Measurements from ENCODE around the gene CFAP97. TPM values are rescaled to one million over a fixed set of nuclear protein-coding genes. Genes with fewer than 3 reads are reported as not detected.

CFAP97 gene
- total and polyA plus RNA-seq, 9 of the 15 experiments (the other 6 are each of a cell fraction or from before 2014, with no cell fraction given): 17.3 to 57.8 (median 44.4) TPM

DNA sequence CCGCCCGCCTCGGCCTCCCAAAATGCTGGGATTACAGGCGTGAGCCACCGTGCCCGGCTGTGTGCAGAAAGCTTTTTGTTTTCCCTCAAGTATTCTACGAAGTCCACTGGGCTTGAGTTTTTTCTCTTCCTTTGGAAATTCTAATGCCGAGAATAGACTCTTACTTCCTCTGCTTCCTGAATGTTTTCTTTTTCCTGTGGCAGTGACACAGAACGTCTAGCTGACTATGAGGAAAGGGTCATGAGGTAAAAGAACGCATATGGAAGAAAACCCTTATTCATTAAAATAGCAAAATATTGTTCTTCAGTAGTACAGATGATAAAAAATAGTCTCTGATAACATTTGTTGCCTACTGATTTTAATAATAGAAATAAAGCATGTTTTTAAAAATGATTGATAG is 65.6 kb downstream of the CFAP97 start:
- H4K20me1 ChIP-seq (replicated peaks; ENCODE audit: control insufficient read depth, insufficient read depth, low read length): no peaks in the 10 kb centered on the region
- H3K9ac ChIP-seq (ENCODE audit: insufficient read depth in 1 of 2, low read depth in 2 of 2, low read length in 2 of 2): no peak overlapping the region
- no peak overlapping the region for H3K4me2 ChIP-seq (ENCODE audit: insufficient read depth, low read length)
- POLR2A ChIA-PET: interaction anchor here (1.2 kb wide), 1 partner anchor 109 kb away, joined by 3 read pairs; no protein-coding TSS in a partner anchor
- DNase-seq (ENCODE audit: extremely low read depth in 1 of 4, low spot score in 3 of 4) (no peak), ATAC-seq (no peak), FAIRE-seq (no peak)
- no peaks in the 10 kb centered on the region for H3K9me3 ChIP-seq (replicated peaks; ENCODE audit: control insufficient read depth, insufficient read depth, low read depth, low read length)
- BruUV-seq (replicated peaks): no TSS peak
- no peak overlapping the region for H3K4me3 ChIP-seq
- H3K27me3 ChIP-seq (ENCODE audit: control insufficient read depth in 2 of 2, insufficient read depth in 2 of 2, low read length in 2 of 2): no peaks in the 10 kb centered on the region; a peak in 1 of 5 replicates
- 54% methylated on average over 10 of the region's 10 CpGs for WGBS (ENCODE audit: insufficient coverage, low coverage, missing lambda C conversion rate)
- H2AFZ ChIP-seq (ENCODE audit: low read depth, low read length): no peak overlapping the region
- H3K4me1 ChIP-seq (replicated peaks in 1 of 2; ENCODE audit: control insufficient read depth in 2 of 2, insufficient read depth in 2 of 2, low read length in 2 of 2): peaks cover 3 to 11% of the 10 kb centered on the region in 2 experiments; a peak in 4 of 5 replicates
- H3K79me2 ChIP-seq (ENCODE audit: control insufficient read depth, insufficient read depth, low read length): no peaks in the 10 kb centered on the region
- no peaks in the 10 kb centered on the region for H3K9me1 ChIP-seq (ENCODE audit: control insufficient read depth, insufficient read depth, low read length)
- TF ChIP-seq, protein P1, sequence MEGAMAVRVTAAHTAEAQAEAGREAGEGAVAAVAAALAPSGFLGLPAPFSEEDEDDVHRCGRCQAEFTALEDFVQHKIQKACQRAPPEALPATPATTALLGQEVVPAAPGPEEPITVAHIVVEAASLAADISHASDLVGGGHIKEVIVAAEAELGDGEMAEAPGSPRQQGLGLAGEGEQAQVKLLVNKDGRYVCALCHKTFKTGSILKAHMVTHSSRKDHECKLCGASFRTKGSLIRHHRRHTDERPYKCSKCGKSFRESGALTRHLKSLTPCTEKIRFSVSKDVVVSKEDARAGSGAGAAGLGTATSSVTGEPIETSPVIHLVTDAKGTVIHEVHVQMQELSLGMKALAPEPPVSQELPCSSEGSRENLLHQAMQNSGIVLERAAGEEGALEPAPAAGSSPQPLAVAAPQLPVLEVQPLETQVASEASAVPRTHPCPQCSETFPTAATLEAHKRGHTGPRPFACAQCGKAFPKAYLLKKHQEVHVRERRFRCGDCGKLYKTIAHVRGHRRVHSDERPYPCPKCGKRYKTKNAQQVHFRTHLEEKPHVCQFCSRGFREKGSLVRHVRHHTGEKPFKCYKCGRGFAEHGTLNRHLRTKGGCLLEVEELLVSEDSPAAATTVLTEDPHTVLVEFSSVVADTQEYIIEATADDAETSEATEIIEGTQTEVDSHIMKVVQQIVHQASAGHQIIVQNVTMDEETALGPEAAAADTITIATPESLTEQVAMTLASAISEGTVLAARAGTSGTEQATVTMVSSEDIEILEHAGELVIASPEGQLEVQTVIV (CRISPR knock-in tag; IDR thresholded peaks at IDR 0.05; ENCODE audit: borderline replicate concordance): no peak
- TF ChIP-seq ZNF23 (CRISPR knock-in tag; IDR thresholded peaks at IDR 0.05): no peak
- TF ChIP-seq SRSF1 (IDR thresholded peaks at IDR 0.05; ENCODE audit: low read depth, low read length): no peak
- TF ChIP-seq NR3C1 (CRISPR knock-in tag; IDR thresholded peaks at IDR 0.05): no peak
- TF ChIP-seq ELF4 (CRISPR knock-in tag; IDR thresholded peaks at IDR 0.05): no peak
- TF ChIP-seq ESRRA (IDR thresholded peaks at IDR 0.05; ENCODE audit: borderline replicate concordance, low read depth): no peak
- TF ChIP-seq EP300 (IDR thresholded peaks at IDR 0.05; ENCODE audit: low read length): no peak
- TF ChIP-seq CEBPG (CRISPR knock-in tag; IDR thresholded peaks at IDR 0.05): no peak
- TF ChIP-seq CEBPG (tag; conservative IDR thresholded peaks at IDR 0.05 in 1 of 2, IDR thresholded peaks at IDR 0.05 in 1 of 2): no peak
- TF ChIP-seq ZNF134 (CRISPR knock-in tag; conservative IDR thresholded peaks at IDR 0.05): no peak
- no peak for TF ChIP-seq HMGN3 (IDR thresholded peaks at IDR 0.05; ENCODE audit: borderline replicate concordance, extremely low read depth, insufficient read length, low read depth, low read length)
- TF ChIP-seq YBX1 (IDR thresholded peaks at IDR 0.05): no peak
- TF ChIP-seq TBL1XR1 (IDR thresholded peaks at IDR 0.05; ENCODE audit: low read length in 2 of 2): no peak
- TF ChIP-seq RFX7 (CRISPR knock-in tag; IDR thresholded peaks at IDR 0.05): no peak
- TF ChIP-seq ZNF778 (CRISPR knock-in tag; IDR thresholded peaks at IDR 0.05): no peak
- TF ChIP-seq, protein P2, sequence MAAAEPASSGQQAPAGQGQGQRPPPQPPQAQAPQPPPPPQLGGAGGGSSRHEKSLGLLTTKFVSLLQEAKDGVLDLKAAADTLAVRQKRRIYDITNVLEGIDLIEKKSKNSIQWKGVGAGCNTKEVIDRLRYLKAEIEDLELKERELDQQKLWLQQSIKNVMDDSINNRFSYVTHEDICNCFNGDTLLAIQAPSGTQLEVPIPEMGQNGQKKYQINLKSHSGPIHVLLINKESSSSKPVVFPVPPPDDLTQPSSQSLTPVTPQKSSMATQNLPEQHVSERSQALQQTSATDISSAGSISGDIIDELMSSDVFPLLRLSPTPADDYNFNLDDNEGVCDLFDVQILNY (CRISPR knock-in tag; IDR thresholded peaks at IDR 0.05): no peak
- no peak for TF ChIP-seq RBFOX2 (IDR thresholded peaks at IDR 0.05; ENCODE audit: low read depth, low read length)
- TF ChIP-seq, protein P3, sequence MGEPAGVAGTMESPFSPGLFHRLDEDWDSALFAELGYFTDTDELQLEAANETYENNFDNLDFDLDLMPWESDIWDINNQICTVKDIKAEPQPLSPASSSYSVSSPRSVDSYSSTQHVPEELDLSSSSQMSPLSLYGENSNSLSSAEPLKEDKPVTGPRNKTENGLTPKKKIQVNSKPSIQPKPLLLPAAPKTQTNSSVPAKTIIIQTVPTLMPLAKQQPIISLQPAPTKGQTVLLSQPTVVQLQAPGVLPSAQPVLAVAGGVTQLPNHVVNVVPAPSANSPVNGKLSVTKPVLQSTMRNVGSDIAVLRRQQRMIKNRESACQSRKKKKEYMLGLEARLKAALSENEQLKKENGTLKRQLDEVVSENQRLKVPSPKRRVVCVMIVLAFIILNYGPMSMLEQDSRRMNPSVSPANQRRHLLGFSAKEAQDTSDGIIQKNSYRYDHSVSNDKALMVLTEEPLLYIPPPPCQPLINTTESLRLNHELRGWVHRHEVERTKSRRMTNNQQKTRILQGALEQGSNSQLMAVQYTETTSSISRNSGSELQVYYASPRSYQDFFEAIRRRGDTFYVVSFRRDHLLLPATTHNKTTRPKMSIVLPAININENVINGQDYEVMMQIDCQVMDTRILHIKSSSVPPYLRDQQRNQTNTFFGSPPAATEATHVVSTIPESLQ (CRISPR knock-in tag; IDR thresholded peaks at IDR 0.05): no peak
- TF ChIP-seq FOXJ2 (tag; IDR thresholded peaks at IDR 0.05): no peak
- no peaks in the 10 kb centered on the region for H3K36me3 ChIP-seq (ENCODE audit: control insufficient read depth, insufficient read depth, low read length)
- CTCF ChIA-PET (ENCODE audit: low intra/inter-chr PET ratio): no interaction called here
- intact Hi-C loops (cut with micrococcal nuclease): loop anchor here (10.0 kb wide), 1 partner anchor 457 kb away; no protein-coding TSS in a partner anchor
- in situ Hi-C loops (cut with MboI): loop anchor here (5.0 to 10.0 kb wide), 2 partner anchors 101 to 133 kb away; no protein-coding TSS in a partner anchor
- no peak overlapping the region for H3K27ac ChIP-seq (ENCODE audit: extremely low read depth, low read depth, low read length)
